Adrenal gland (tissue), 12 donors: ENCODE data around the gene CNTN2. TPM values are rescaled to one million over a fixed set of nuclear protein-coding genes. Genes with fewer than 3 reads are reported as not detected.

ENCODE experiments used
- DNase-seq, 7 donors: peaks; one replicate each; pipeline ENCODE4 v3.0.0-alpha.2; 2019 to 2020
- H3K27ac ChIP-seq, 5 donors: fragments of 200-600 bp; sonication (generic) in 4 of 5; 1 replicate in 3 of 5; 2 replicates in 2 of 5; pipeline versions ENCODE4 v1.5.1 to v1.8.0; 2016 to 2020; ENCODE audit warnings: mild to moderate bottlenecking in 1 of 5
- H3K27me3 ChIP-seq: fragments of 200-600 bp; 2 replicates; pipeline ENCODE4 v1.8.0; 2021
- H3K36me3 ChIP-seq, 2 donors: fragments of 200-600 bp; replicated peaks in 1 of 2; 1 replicate in 1 of 2; 2 replicates in 1 of 2; pipeline versions ENCODE4 v1.5.1 to v1.8.0; 2018 to 2022
- H3K4me1 ChIP-seq, 2 donors: fragments of 200-600 bp; replicated peaks in 1 of 2; 1 replicate in 1 of 2; 2 replicates in 1 of 2; pipeline versions ENCODE4 v1.5.1 to v1.8.0; 2018 to 2021
- H3K4me3 ChIP-seq, 4 donors: fragments of 200-600 bp; sonication (generic) in 3 of 4; one replicate each; pipeline ENCODE4 v1.5.1; 2016 to 2018
- H3K9me3 ChIP-seq, 3 donors: fragments of 200-600 bp; sonication (generic) in 1 of 3; replicated peaks in 1 of 3; 1 replicate in 2 of 3; 2 replicates in 1 of 3; pipeline versions ENCODE4 v1.5.1 to v1.8.0; 2016 to 2021
- POLR2A ChIP-seq, 2 donors: fragments of 450-650 bp; IDR thresholded peaks; one replicate each; pipeline ENCODE4 v1.6.1; 2017; ENCODE audit warnings: antibody characterized with exemption in 2 of 2, mild to moderate bottlenecking in 2 of 2, moderate library complexity in 1 of 2
- WGBS, 4 donors: extraction: QIAGEN DNeasy Blood & Tissue Kit in 2 of 4; methylation state at CpG; one replicate each; pipeline versions ENCODE4 v1.1.5 to v1.1.7; 2013 to 2017; 5-methylcytosine and 5-hydroxymethylcytosine counted together
- intact Hi-C, 2 donors: fragments of 100-400 bp; cut with DNase I; formaldehyde crosslinking; loops; one replicate each; pipeline versions ENCODE4 v1.14.1 to v1.15.0; 2022 to 2023
- polyA plus RNA-seq, 3 donors: library from polyadenylated mRNA; stranded (reverse); fragments of 200-250 nt in 2 of 3; fragments of 350-450 nt in 1 of 3; fragmentation: Illumina TruSeq in 1 of 3; extraction: RNeasy Lipid Tissue Mini Kit (QIAGEN cat#74804) in 1 of 3; gene quantifications; one replicate each; pipeline ENCODE4 v1.2.3, GENCODE V29; 2013 to 2014
- total RNA-seq, 9 donors: library from RNA; depleted of rRNA in 4 of 9; stranded (reverse); fragments of >200 nt in 4 of 9; fragments of 120-200 nt in 1 of 9; fragmentation: NEBNext Ultra II Directional in 1 of 9; extraction: Animal tissue kit (Norgen Biotek cat#: 25700) in 1 of 9; gene quantifications; one replicate each; pipeline versions ENCODE4 v1.1.0 to v1.2.4, GENCODE V29; 2013 to 2023
- TF ChIP-seq, protein P1 (sequence below), 6 experiments: fragments of 450-650 bp in 4 of 6; fragments of 200-600 bp in 2 of 6; sonication (generic) in 1 of 6; IDR thresholded peaks; 1 replicate in 5 of 6; 2 replicates in 1 of 6; pipeline versions ENCODE4 v1.5.1 to v1.8.0; 2016 to 2021; ENCODE audit warnings: antibody characterized with exemption in 6 of 6, mild to moderate bottlenecking in 2 of 6, moderate library complexity in 1 of 6
- donor health status: healthy with polysubstance abuse.
- donor health status: Bipolar disorder and iron deficiency.
- donor health status: DM: yes; HTN: yes; CAD: no.
- donor health status: DM: no; HTN: no; CAD: no.
- donor health status: DM: no; HTN: no; CAD: no.
- donor health status: DM: yes; HTN: yes; CAD: no.

CNTN2 gene
- total and polyA plus RNA-seq, 12 donors = 0.08 to 3.2 (median 0.45) TPM; not detected in 1

DNA sequence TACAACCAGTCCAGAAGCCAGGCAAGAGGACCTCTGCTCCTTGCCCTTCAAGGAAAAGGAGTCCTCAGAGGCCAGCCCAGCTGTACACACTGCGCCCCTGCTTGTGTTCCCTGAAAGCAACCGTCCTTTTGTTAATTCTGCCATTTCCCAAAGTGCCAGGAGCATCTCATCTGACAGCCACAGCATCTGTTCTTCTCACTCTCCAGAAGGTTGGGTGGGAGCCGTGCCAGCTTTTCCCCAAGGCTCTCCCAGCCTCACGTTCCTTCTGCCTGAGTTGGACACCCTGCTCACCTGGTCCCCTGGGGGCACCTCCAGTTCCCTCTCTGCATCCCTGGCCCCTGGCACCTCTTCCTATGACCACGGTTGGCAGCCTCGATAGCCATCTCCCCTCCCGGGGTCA, 10.5 kb upstream of the CNTN2 start:
- no peak for DNase-seq
- WGBS, 4 donors = 86 to 89% (median 87%) methylated on average over 6 to 7 of the region's 7 CpGs

DNA sequence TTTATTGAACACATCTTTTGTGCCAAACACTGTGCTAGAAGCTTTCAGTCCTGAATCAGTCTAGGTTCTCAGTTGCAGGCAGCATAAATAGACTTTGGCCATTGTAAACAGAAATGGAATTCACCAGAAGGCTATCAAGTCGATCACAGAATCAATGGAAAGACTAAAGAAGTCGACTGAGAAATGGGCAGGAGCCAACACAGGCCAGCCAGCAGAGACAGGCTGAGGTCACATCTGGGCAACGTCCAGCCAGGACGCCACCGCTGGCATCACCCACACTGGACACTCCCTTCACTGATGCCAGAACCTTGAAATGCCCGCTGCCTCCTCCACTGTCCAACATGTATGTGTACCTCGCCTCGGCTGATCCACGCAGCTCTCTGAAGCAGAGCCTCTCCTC, 5.5 kb upstream of the CNTN2 start:
- Histone ChIP-seq H3K9me3 (no peaks in the 10 kb centered on the region), H3K36me3 (no peaks in the 10 kb centered on the region), H3K4me1 (peaks cover 0 to 7% of the 10 kb centered on the region in 2 donors), H3K4me3 (no peak overlapping the region), H3K27ac (peak overlapping the region in 1 of 5 donors; percentile 18), H3K27me3 (no peaks in the 10 kb centered on the region)
- WGBS, 4 donors = 59 to 82% (median 63%) methylated on average over 7 to 9 of the region's 9 CpGs
- DNase-seq = peak; percentile 40 to 84 (median 65)
- intact Hi-C loops = no loop called here
- no peak for TF ChIP-seq POLR2A (IDR thresholded peaks at IDR 0.05)

More for the DNA sequence above, 10.5 kb upstream of the CNTN2 start:
- intact Hi-C loops = no loop called here
- Histone ChIP-seq H3K27me3 (no peaks in the 10 kb centered on the region), H3K27ac (no peak overlapping the region), H3K9me3 (no peaks in the 10 kb centered on the region), H3K36me3 (no peaks in the 10 kb centered on the region), H3K4me3 (no peak overlapping the region), H3K4me1 (no peaks in the 10 kb centered on the region)
- TF ChIP-seq, protein P1, sequence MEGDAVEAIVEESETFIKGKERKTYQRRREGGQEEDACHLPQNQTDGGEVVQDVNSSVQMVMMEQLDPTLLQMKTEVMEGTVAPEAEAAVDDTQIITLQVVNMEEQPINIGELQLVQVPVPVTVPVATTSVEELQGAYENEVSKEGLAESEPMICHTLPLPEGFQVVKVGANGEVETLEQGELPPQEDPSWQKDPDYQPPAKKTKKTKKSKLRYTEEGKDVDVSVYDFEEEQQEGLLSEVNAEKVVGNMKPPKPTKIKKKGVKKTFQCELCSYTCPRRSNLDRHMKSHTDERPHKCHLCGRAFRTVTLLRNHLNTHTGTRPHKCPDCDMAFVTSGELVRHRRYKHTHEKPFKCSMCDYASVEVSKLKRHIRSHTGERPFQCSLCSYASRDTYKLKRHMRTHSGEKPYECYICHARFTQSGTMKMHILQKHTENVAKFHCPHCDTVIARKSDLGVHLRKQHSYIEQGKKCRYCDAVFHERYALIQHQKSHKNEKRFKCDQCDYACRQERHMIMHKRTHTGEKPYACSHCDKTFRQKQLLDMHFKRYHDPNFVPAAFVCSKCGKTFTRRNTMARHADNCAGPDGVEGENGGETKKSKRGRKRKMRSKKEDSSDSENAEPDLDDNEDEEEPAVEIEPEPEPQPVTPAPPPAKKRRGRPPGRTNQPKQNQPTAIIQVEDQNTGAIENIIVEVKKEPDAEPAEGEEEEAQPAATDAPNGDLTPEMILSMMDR (IDR thresholded peaks at IDR 0.05) = no peak
- no peak for TF ChIP-seq POLR2A (IDR thresholded peaks at IDR 0.05)

DNA sequence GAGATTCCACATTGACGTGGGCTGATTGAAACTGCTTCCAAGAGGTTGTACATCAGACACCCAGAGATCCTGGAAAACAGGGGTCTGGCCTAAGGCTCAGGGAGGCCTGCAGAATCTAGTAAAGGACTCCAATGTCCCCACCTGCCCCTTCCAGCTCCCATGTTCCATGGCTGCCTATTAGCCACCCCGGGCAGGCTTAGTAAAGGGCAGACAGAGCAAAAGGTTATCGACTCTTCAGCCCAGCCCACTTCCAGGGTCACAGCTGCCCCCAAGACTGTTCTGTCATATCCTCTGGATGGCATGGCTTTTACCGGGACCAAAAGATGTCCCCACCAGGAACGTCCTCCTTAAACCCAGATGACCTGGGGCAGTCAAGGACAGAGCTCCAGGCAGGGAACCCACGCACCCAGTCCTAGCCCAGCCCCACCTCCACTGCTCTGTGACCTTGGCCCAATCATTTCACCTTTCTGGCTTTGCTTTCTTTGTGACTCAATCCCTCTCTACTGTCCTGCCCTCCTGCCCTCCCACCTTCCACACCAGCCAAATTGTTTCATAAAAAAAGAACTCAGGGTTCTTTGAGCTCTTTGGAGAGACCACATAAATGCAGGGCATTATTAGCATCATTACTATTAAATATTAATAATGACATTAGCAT, 4.8 kb upstream of the CNTN2 start:
- H3K36me3 ChIP-seq = no peaks in the 10 kb centered on the region
- H3K4me1 ChIP-seq = peaks cover 0 to 7% of the 10 kb centered on the region in 2 donors
- no peak overlapping the region for H3K4me3 ChIP-seq
- TF ChIP-seq, protein P1 (IDR thresholded peaks at IDR 0.05) = no peak
- TF ChIP-seq POLR2A (IDR thresholded peaks at IDR 0.05) = no peak
- peak overlapping the region in 1 of 5 donors; percentile 18 for H3K27ac ChIP-seq
- peak in 5 of 7 donors; percentile 33 to 71 (median 36) for DNase-seq
- H3K27me3 ChIP-seq = no peaks in the 10 kb centered on the region
- WGBS, 4 donors = 37 to 53% (median 47%) methylated on average over 5 to 6 of the region's 6 CpGs
- no peaks in the 10 kb centered on the region for H3K9me3 ChIP-seq
- intact Hi-C loops = no loop called here

DNA sequence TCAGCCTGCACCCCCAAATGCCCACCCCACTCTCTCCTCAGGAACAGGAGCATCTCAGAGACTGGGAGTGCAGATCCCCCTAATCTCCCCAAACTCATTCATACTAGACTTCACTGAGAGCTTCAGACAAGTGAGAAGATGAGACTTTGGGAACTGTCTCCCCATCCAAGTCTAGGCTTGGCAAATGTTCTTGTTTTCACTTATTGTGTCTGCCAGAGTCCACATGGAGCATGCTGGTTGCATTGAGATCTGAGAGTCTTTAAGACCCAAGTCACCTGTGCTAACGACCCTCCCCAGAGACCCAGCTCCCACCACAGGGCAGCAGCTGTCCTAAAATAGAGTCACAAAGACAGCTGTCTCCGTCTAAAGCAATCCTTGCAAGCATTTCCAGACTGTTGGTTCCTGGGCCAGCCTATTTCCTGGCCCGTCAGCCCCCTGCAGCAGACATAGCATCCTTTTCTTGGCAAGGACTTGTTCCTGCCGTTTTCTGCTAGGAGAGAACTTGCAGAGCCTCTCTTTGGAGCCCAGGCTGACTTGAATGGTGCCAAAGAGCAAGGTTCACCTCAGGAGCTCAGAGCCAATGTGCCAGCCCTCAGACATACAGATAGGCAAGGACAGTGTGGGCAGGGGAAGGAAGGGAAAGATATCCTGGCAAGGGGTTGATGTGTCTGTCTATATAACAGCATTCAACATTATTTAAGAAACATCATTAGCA, 1.9 kb upstream of the CNTN2 start:
- intact Hi-C loops = no loop called here
- H3K36me3 ChIP-seq = no peaks in the 10 kb centered on the region
- peaks cover 0 to 7% of the 10 kb centered on the region in 2 donors for H3K4me1 ChIP-seq
- H3K27me3 ChIP-seq = no peaks in the 10 kb centered on the region
- no peaks in the 10 kb centered on the region for H3K9me3 ChIP-seq
- no peak overlapping the region for H3K27ac ChIP-seq
- no peak for DNase-seq
- WGBS, 4 donors = 21 to 58% (median 40%) methylated on average over 3 to 4 of the region's 4 CpGs
- no peak overlapping the region for H3K4me3 ChIP-seq
- TF ChIP-seq, protein P1 (IDR thresholded peaks at IDR 0.05) = no peak
- TF ChIP-seq POLR2A (IDR thresholded peaks at IDR 0.05) = no peak
